GM23338 (cell line): ENCODE measurements around the gene USP16. TPM values are rescaled to one million over a fixed set of nuclear protein-coding genes. Genes with fewer than 3 reads are reported as not detected.

Experiments used
- ATAC-seq: fragments of 200-7000 bp; cut with Tn5 transposase; 3 replicates; pipeline ENCODE4 v1.9.1; 2020
- DNase-seq: peaks from one replicate; pipeline ENCODE4 v3.0.0-alpha.2; 2015; ENCODE audit warnings: low spot score
- H2AFZ ChIP-seq: fragments of 200-600 bp; sonication (generic); 2 replicates; pipeline ENCODE4 v1.8.0; 2016; ENCODE audit warnings: antibody characterized with exemption, mild to moderate bottlenecking, moderate library complexity
- H3F3A ChIP-seq: fragments of 200-600 bp; sonication (generic); replicated peaks from 2 replicates; pipeline ENCODE4 v1.8.0; 2017; ENCODE audit warnings: antibody characterized with exemption, mixed run types, low read depth
- H3K27ac ChIP-seq: fragments of 200-600 bp; sonication (generic); 2 replicates; pipeline ENCODE4 v1.6.1; 2016; ENCODE audit warnings: low read depth
- H3K27me3 ChIP-seq: fragments of 200-600 bp; sonication (generic); 2 replicates; pipeline ENCODE4 v1.8.0; 2016; ENCODE audit warnings: mild to moderate bottlenecking, mixed run types, moderate library complexity; ENCODE audit not compliant: insufficient read depth
- H3K36me3 ChIP-seq: fragments of 200-600 bp; sonication (generic); 2 replicates; pipeline ENCODE4 v1.8.0; 2016; ENCODE audit warnings: mild to moderate bottlenecking; ENCODE audit not compliant: insufficient read depth
- H3K4me1 ChIP-seq: fragments of 200-600 bp; sonication (generic); 2 replicates; pipeline ENCODE4 v1.8.0; 2016; ENCODE audit warnings: mild to moderate bottlenecking, moderate library complexity; ENCODE audit not compliant: insufficient read depth
- H3K4me2 ChIP-seq: fragments of 200-600 bp; sonication (generic); 2 replicates; pipeline ENCODE4 v1.7.1; 2017; ENCODE audit warnings: mixed run types
- H3K4me3 ChIP-seq: fragments of 200-600 bp; sonication (generic); 2 replicates; pipeline ENCODE4 v1.6.1; 2016; ENCODE audit warnings: mixed run types
- H3K79me2 ChIP-seq: fragments of 200-600 bp; sonication (generic); replicated peaks from 2 replicates; pipeline ENCODE4 v1.8.0; 2017; ENCODE audit warnings: mild to moderate bottlenecking; ENCODE audit not compliant: insufficient read depth
- H3K9me2 ChIP-seq: fragments of 200-600 bp; sonication (generic); 2 replicates; pipeline ENCODE4 v1.8.0; 2017; ENCODE audit not compliant: insufficient read depth
- H4K20me1 ChIP-seq: fragments of 200-600 bp; sonication (generic); replicated peaks from 2 replicates; pipeline ENCODE4 v1.8.0; 2017; ENCODE audit warnings: mild to moderate bottlenecking; ENCODE audit not compliant: insufficient read depth
- H3K27ac Mint-ChIP-seq: 2 replicates; pipeline ENCODE4 v1.8.0; 2020; ENCODE audit warnings: inconsistent platforms, mild to moderate bottlenecking, moderate library complexity, mixed read lengths
- H3K27me3 Mint-ChIP-seq: 3 replicates; pipeline ENCODE4 v1.8.0; 2022; ENCODE audit warnings: low read depth, mild to moderate bottlenecking, moderate library complexity, mixed read lengths, inconsistent platforms; ENCODE audit not compliant: insufficient read depth, poor library complexity
- H3K36me3 Mint-ChIP-seq: 3 replicates; pipeline ENCODE4 v1.8.0; 2021; ENCODE audit warnings: low read depth, mild to moderate bottlenecking, inconsistent platforms, moderate library complexity, mixed read lengths
- H3K4me1 Mint-ChIP-seq: 3 replicates; pipeline ENCODE4 v1.8.0; 2020; ENCODE audit warnings: mild to moderate bottlenecking, inconsistent platforms, mixed read lengths
- H3K4me3 Mint-ChIP-seq: 3 replicates; pipeline ENCODE4 v1.8.0; 2021; ENCODE audit warnings: moderate library complexity, mild to moderate bottlenecking, inconsistent platforms, mixed read lengths
- H3K9me3 Mint-ChIP-seq: 3 replicates; pipeline ENCODE4 v1.8.0; 2020; ENCODE audit warnings: moderate library complexity, mild to moderate bottlenecking, inconsistent platforms, mixed read lengths
- CREB1 ChIP-seq: fragments of 250-450 bp; sonication (Bioruptor Pico); IDR thresholded peaks from 2 replicates; pipeline ENCODE4 v1.5.0; 2020; ENCODE audit warnings: low read depth, mild to moderate bottlenecking, moderate library complexity
- ETS1 ChIP-seq: IDR thresholded peaks from 2 replicates; pipeline ENCODE4 v1.6.1; 2016; ENCODE audit warnings: antibody characterized with exemption
- EZH2 ChIP-seq: fragments of 200-600 bp; sonication (generic); IDR thresholded peaks from one replicate; pipeline ENCODE4 v1.8.0; 2017; ENCODE audit warnings: antibody characterized with exemption, mild to moderate bottlenecking, low read depth; ENCODE audit not compliant: unreplicated experiment
- JUNB ChIP-seq: IDR thresholded peaks from one replicate; pipeline ENCODE4 v1.6.1; 2016; ENCODE audit warnings: antibody characterized with exemption; ENCODE audit not compliant: unreplicated experiment
- NANOG ChIP-seq: IDR thresholded peaks from 2 replicates; pipeline ENCODE4 v1.6.1; 2016; ENCODE audit warnings: antibody characterized with exemption, borderline replicate concordance
- REST ChIP-seq: IDR thresholded peaks from one replicate; pipeline ENCODE4 v1.6.1; 2018; ENCODE audit warnings: antibody characterized with exemption; ENCODE audit not compliant: unreplicated experiment
- ZNF114 ChIP-seq: fragments of 250-450 bp; sonication (Bioruptor Pico); IDR thresholded peaks from 2 replicates; pipeline ENCODE4 v1.5.0; 2020; ENCODE audit warnings: mild to moderate bottlenecking, moderate library complexity
- ZNF462 ChIP-seq: fragments of 250-450 bp; sonication (Bioruptor Pico); IDR thresholded peaks from 2 replicates; pipeline ENCODE4 v1.5.0; 2020; ENCODE audit warnings: mild to moderate bottlenecking, moderate library complexity
- polyA plus RNA-seq: library from polyadenylated mRNA; unstranded; fragments of >200 nt; fragmentation: Nextera tagmentation; extraction: Ambion mirVana; gene quantifications from 2 replicates; pipeline ENCODE4 v1.2.1, GENCODE V29; 2016
- total RNA-seq: library from RNA; depleted of rRNA; stranded (reverse); fragments of >200 nt; shearing (Covaris generic); gene quantifications from 2 replicates; pipeline ENCODE4 v1.2.3, GENCODE V29; 2014

Gene USP16
- total and polyA plus RNA-seq, 2 experiments from 2014 or later = 19.7 to 70.4 TPM

- no peak overlapping the region for H3K27ac Mint-ChIP-seq
- H3K9me2 ChIP-seq = no peaks in the 10 kb centered on the region
- H3F3A ChIP-seq = no peaks in the 10 kb centered on the region
- DNase-seq = no peak
- H2AFZ ChIP-seq = no peak overlapping the region
- no peaks in the 10 kb centered on the region for H3K36me3 Mint-ChIP-seq
- TF ChIP-seq JUNB = no peak
- H3K36me3 ChIP-seq = no peaks in the 10 kb centered on the region
- H4K20me1 ChIP-seq = no peaks in the 10 kb centered on the region
- H3K4me2 ChIP-seq = no peak overlapping the region
- no peaks in the 10 kb centered on the region for H3K9me3 Mint-ChIP-seq
- H3K27me3 Mint-ChIP-seq = peaks cover 6% of the 10 kb centered on the region
- H3K27me3 ChIP-seq = no peaks in the 10 kb centered on the region
- H3K79me2 ChIP-seq = no peaks in the 10 kb centered on the region
- H3K4me1 Mint-ChIP-seq = peaks cover 13% of the 10 kb centered on the region
- ATAC-seq = no peak
- no peak overlapping the region for H3K27ac ChIP-seq
- H3K4me1 ChIP-seq = no peaks in the 10 kb centered on the region; the same call in 1 of the 2 replicates
- no peak overlapping the region for H3K4me3 ChIP-seq
- H3K4me3 Mint-ChIP-seq = no peak overlapping the region
These were observed 67.9 kb downstream of the USP16 start for GRCh38 chr21:29092102-29092959.

GRCh38 chr21:29096218-29097015 is 71.9 kb downstream of the USP16 start:
- no peak overlapping the region for H3K4me3 ChIP-seq
- H3K27me3 Mint-ChIP-seq = peaks cover 2% of the 10 kb centered on the region
- no peak overlapping the region for H3K4me2 ChIP-seq
- peaks cover 13% of the 10 kb centered on the region for H3K4me1 Mint-ChIP-seq
- no peaks in the 10 kb centered on the region for H3K9me2 ChIP-seq
- H3K36me3 Mint-ChIP-seq = no peaks in the 10 kb centered on the region
- DNase-seq = no peak
- no peaks in the 10 kb centered on the region for H3K27me3 ChIP-seq
- ATAC-seq = no peak
- no peaks in the 10 kb centered on the region for H3K79me2 ChIP-seq
- no peak overlapping the region for H3K4me3 Mint-ChIP-seq
- H3K4me1 ChIP-seq = no peaks in the 10 kb centered on the region; the same call in 1 of the 2 replicates
- no peaks in the 10 kb centered on the region for H3F3A ChIP-seq
- H3K27ac Mint-ChIP-seq = no peak overlapping the region
- no peak overlapping the region for H2AFZ ChIP-seq
- TF ChIP-seq NANOG = no peak
- TF ChIP-seq REST = no peak
- TF ChIP-seq ETS1 = no peak
- no peak for TF ChIP-seq EZH2
- TF ChIP-seq CREB1 = no peak
- TF ChIP-seq JUNB = no peak
- TF ChIP-seq ZNF462 = no peak
- no peak for TF ChIP-seq ZNF114
- no peak overlapping the region for H3K27ac ChIP-seq
- H3K9me3 Mint-ChIP-seq = no peaks in the 10 kb centered on the region
- H3K36me3 ChIP-seq = no peaks in the 10 kb centered on the region
- no peaks in the 10 kb centered on the region for H4K20me1 ChIP-seq
